Left lung (tissue), 10 donors: ENCODE measurements around the gene TM7SF3. TPM values are rescaled to one million over a fixed set of nuclear protein-coding genes. Genes with fewer than 3 reads are reported as not detected.
A peak's percentile ranks its signal among the peaks of the same experiment; 100 is the strongest.

Source experiments
- ATAC-seq: fragments of 200-7000 bp; cut with Tn5 transposase; one replicate; pipeline ENCODE4 v1.9.1; 2020; ENCODE audit warnings: moderate library complexity
- DNase-seq, 4 donors: peaks; one replicate each; pipeline ENCODE4 v3.0.0-alpha.2; 2013 to 2020
- H3K27ac ChIP-seq, 2 donors: fragments of 200-600 bp; sonication (generic) in 1 of 2; one replicate each; pipeline versions ENCODE4 v1.5.0 to v1.8.0; 2020 to 2021
- H3K27me3 ChIP-seq, 2 donors: fragments of 200-600 bp; sonication (generic) in 1 of 2; one replicate each; pipeline versions ENCODE4 v1.5.0 to v1.8.0; 2020 to 2021
- H3K36me3 ChIP-seq, 2 donors: fragments of 200-600 bp; sonication (generic) in 1 of 2; one replicate each; pipeline versions ENCODE4 v1.5.0 to v1.8.0; 2020 to 2021
- H3K4me1 ChIP-seq, 2 donors: fragments of 200-600 bp; one replicate each; pipeline ENCODE4 v1.8.0; 2021
- H3K4me3 ChIP-seq, 2 donors: fragments of 200-600 bp; sonication (generic) in 1 of 2; one replicate each; pipeline versions ENCODE4 v1.5.0 to v1.8.0; 2020 to 2021; ENCODE audit warnings: mild to moderate bottlenecking in 1 of 2
- H3K9me3 ChIP-seq, 2 donors: fragments of 200-600 bp; sonication (generic) in 1 of 2; one replicate each; pipeline versions ENCODE4 v1.5.0 to v1.8.0; 2020 to 2021
- CTCF ChIP-seq, 2 donors: fragments of 200-600 bp; sonication (generic) in 1 of 2; IDR thresholded peaks; one replicate each; pipeline versions ENCODE4 v1.5.0 to v1.8.0; 2021; ENCODE audit warnings: antibody characterized with exemption in 2 of 2
- intact Hi-C, 2 donors: fragments of 100-400 bp; cut with DNase I; formaldehyde crosslinking; loops; one replicate each; pipeline versions ENCODE4 v1.11.2 to v1.14.2; 2022
- polyA plus RNA-seq, 6 donors: library from polyadenylated mRNA; unstranded; fragments of 120-200 nt; gene quantifications; one replicate each; pipeline ENCODE4 v1.2.1, GENCODE V29; 2013; ENCODE audit not compliant: insufficient read length in 6 of 6
- total RNA-seq, 2 donors: library from RNA; stranded (reverse); fragmentation: NEBNext Ultra II Directional; extraction: Animal tissue kit (Norgen Biotek cat#: 25700); gene quantifications; one replicate each; pipeline ENCODE4 v1.2.1, GENCODE V29; 2021
- donor health status: DM: no; HTN: yes; CAD: no.
- donor health status: DM: no; HTN: no; CAD: no.

The TM7SF3 gene
- total and polyA plus RNA-seq, 8 donors, result 47.8 to 130 (median 59.0) TPM

GRCh38 chr12:27060740-27061139, 46.6 kb upstream of the TM7SF3 start:
- DNase-seq, result no peak

DNA sequence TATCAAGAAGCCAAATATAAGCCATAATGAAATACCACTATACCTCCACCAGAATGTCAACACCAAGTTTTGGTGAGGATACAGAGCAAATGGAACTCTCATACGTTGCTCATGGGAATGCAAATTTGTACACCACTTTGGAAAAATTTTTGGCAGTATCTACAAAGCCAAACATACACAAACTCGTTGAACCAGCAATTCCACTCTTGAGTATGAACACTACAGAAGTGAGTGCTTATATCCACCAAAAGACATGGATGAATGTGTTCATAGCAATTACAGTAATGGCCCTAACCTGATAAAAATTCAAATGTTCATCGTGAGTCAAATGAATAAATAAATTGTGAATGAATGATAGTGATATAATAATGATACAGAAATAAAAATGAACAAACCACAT, 43.4 kb upstream of the TM7SF3 start:
- H3K9me3 ChIP-seq, result no peaks in the 10 kb centered on the region
- ATAC-seq, result peak; percentile 83
- no peak overlapping the region for H3K4me3 ChIP-seq
- intact Hi-C loops, result no loop called here
- H3K27me3 ChIP-seq, result no peaks in the 10 kb centered on the region
- DNase-seq, result peak in 1 of 4 donors; percentile 33
- H3K27ac ChIP-seq, result no peak overlapping the region
- H3K36me3 ChIP-seq, result no peaks in the 10 kb centered on the region
- H3K4me1 ChIP-seq, result no peaks in the 10 kb centered on the region
- TF ChIP-seq CTCF (IDR thresholded peaks at IDR 0.05), result no peak

More at GRCh38 chr12:27060740-27061139, 46.6 kb upstream of the TM7SF3 start:
- Histone ChIP-seq H3K4me1 (no peaks in the 10 kb centered on the region), H3K27me3 (no peaks in the 10 kb centered on the region), H3K4me3 (no peak overlapping the region), H3K9me3 (peaks cover 0 to 5% of the 10 kb centered on the region in 2 donors), H3K36me3 (no peaks in the 10 kb centered on the region), H3K27ac (no peak overlapping the region)
- intact Hi-C loops, result no loop called here
- TF ChIP-seq CTCF (IDR thresholded peaks at IDR 0.05), result no peak
- ATAC-seq, result no peak

DNA sequence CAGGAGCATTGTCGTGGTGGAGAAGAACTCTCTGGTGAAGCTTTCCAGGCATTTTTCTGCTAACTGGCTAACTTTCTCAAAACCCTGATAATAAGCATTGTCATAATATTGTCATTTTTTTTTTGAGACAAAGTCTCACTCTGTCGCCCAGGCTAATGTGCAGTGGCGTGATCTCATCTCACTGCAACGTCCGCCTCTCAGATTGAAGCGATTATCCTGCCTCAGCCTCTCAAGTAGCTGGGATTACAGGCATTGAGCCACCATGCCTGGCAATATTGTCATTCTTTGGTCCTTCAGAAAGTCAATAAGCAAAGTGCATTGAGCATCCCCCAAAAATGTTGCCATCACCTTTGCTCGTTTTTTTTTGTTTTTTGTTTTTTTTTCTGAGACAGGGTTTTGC, 41.8 kb upstream of the TM7SF3 start:
- ATAC-seq, result no peak
- DNase-seq, result no peak
- Histone ChIP-seq H3K27me3 (no peaks in the 10 kb centered on the region), H3K9me3 (no peaks in the 10 kb centered on the region), H3K36me3 (no peaks in the 10 kb centered on the region), H3K4me3 (no peak overlapping the region), H3K27ac (no peak overlapping the region), H3K4me1 (no peaks in the 10 kb centered on the region)
- intact Hi-C loops, result no loop called here
- no peak for TF ChIP-seq CTCF (IDR thresholded peaks at IDR 0.05)

GRCh38 chr12:27052742-27053141, 38.6 kb upstream of the TM7SF3 start:
- TF ChIP-seq CTCF (IDR thresholded peaks at IDR 0.05), result no peak
- Histone ChIP-seq H3K4me1 (no peaks in the 10 kb centered on the region), H3K27ac (no peak overlapping the region), H3K9me3 (no peaks in the 10 kb centered on the region), H3K4me3 (no peak overlapping the region), H3K36me3 (no peaks in the 10 kb centered on the region), H3K27me3 (no peaks in the 10 kb centered on the region)
- no peak for DNase-seq
- intact Hi-C loops, result no loop called here
- ATAC-seq, result no peak

DNA sequence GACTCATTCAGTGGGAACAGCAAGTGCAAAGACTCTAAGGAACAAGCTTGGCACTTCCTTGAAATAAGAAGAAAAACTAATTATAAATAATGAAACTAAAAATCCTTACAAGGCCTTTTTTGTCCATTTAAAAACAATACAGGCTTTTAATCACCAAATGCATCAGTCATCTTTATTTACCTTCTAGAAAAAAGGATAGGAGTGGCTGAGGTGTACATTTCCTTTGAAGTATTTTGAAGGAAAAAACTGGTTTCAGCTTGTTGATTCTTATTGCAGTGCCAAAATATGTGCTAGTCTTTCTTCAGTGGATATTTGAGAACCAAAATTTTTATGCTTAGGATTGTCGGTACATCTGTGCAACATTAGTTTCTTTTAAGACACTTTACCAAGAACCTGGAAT, 38.0 kb upstream of the TM7SF3 start:
- Histone ChIP-seq H3K4me3 (no peak overlapping the region), H3K27ac (no peak overlapping the region), H3K36me3 (no peaks in the 10 kb centered on the region), H3K27me3 (no peaks in the 10 kb centered on the region), H3K9me3 (no peaks in the 10 kb centered on the region), H3K4me1 (no peaks in the 10 kb centered on the region)
- ATAC-seq (no peak), DNase-seq (no peak)
- TF ChIP-seq CTCF (IDR thresholded peaks at IDR 0.05), result no peak
- intact Hi-C loops, result no loop called here
